ENCODE data around the gene CEL. TPM values are rescaled to one million over a fixed set of nuclear protein-coding genes. Genes with fewer than 3 reads are reported as not detected.

Gene CEL
- total RNA-seq, 2 donors from 2014 or later, result 0.42 TPM; not detected in 1

DNA sequence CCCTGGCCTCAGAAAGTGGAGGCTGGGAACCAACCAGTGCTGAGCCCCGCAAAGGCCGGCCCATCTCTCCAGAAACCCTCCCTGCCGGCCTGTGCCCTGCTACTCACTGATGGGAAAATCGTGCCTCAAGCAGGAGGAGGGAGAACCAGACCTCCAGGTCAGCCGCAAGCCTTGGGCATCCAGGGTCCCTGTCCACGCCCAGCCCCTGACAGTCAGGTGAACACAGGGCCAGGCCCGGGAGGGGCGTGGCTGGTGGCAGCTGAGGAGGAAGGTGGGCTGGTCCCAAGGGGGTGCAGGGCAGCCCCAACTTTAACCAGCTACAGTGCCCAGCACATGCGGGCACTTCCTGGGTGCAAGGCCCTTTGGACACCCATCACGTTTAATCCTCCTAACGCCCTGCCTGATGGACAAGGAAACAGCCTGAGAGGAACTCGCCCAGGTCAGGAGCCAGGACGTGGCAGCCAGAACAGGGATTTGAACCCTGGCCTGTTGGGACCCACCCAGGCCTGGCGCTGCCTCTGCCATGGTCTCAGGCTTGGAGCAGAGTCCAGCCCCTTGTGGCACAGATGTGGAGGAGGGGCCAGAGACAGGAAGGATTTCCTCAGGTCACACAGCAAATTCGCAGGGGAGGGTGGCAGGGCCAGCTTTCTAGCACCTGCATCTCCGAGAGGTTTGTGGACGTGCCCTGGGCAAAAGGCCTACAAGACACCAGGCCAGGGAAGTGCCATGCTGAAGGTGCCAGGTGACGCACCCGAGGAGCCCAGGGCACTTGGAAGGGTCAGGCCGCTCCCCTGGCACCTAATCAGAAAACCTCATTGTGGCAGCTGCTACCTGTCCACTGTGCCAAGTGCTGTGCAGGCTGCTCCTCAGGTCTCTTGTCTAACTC, 54.8 kb downstream of the CEL start:
- Mint-ChIP-seq H3K4me1 (peaks cover 59% of the 10 kb centered on the region), H3K27me3 (no peaks in the 10 kb centered on the region), H3K36me3 (ENCODE audit: low read depth) (no peaks in the 10 kb centered on the region), H3K27ac (peak overlapping the region; percentile 93), H3K4me3 (peak overlapping the region; percentile 75)
- DNase-seq (no peak), ATAC-seq (no peak)
- H3K9me3 ChIP-seq (ENCODE audit: control insufficient read depth, low read length, poor library complexity, severe bottlenecking), result no peaks in the 10 kb centered on the region

DNA sequence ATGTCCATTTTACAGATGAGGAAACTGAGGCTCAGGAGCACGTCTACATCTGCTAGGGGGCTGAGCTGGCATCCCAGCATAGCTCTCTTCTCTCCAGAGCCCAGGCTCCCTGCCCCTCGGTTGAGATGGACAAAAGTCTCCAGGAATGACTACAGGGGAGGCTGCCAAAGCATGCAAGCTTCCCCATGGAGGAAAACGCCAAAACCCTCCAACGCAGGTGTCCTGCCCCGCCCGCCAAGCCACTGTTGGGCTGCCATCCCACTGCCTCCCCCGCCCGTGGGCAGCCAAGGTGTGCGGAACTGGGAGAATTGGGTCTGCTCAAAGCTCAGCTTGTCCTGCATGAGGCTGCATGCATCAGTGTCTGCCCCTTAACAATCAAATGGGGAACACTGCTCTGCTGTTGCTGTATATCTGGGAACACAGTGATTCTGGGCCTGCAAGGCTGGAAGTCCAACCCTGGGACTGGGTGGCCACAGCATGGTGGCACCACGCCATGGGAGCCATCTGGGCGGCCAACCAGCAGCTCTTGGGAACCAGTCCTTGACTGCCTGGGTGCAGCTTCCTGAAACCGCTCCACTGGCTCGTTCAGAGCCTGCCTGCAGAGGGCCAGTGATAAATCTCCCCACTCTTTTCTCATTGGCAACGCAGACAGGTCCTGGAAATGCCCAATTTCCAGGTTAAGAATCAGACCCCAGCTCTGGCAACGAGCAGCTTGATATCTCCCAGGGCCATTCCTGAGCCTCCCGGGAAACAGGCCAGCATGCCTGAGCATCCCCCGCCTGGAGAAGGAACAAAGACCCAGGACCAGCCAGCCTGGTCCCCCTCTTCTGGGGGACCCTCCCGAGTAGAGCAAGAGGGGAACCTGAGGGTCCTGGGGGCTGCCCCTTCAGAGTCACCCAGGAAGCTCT, 55.7 kb downstream of the CEL start:
- Mint-ChIP-seq H3K4me3 (peak overlapping the region; percentile 12), H3K27me3 (no peaks in the 10 kb centered on the region), H3K27ac (peak overlapping the region; percentile 93), H3K4me1 (peaks cover 60% of the 10 kb centered on the region), H3K36me3 (ENCODE audit: low read depth) (no peaks in the 10 kb centered on the region)
- no peak for DNase-seq
- ATAC-seq, result no peak
- no peaks in the 10 kb centered on the region for H3K9me3 ChIP-seq (ENCODE audit: control insufficient read depth, low read length, poor library complexity, severe bottlenecking)

DNA sequence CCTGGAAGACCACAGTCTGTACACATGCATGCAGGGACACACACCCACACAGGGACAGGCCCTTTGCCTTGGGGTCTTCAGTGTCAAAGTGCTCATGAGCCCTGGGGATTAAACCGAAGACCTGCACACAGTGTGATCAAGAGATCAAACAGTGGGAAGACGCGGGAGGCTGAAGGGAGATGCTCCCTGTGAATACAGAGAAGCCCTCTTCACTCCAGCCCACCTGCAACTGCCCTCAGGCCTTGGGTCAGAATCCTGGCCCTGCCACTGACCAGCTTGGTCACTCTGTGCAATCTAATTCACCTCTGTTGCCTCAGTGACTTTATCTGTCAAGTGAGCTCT, 56.4 kb downstream of the CEL start:
- no peaks in the 10 kb centered on the region for H3K36me3 Mint-ChIP-seq (ENCODE audit: low read depth)
- peaks cover 54% of the 10 kb centered on the region for H3K4me1 Mint-ChIP-seq
- ATAC-seq (no peak), DNase-seq (no peak)
- H3K27ac Mint-ChIP-seq, result peak overlapping the region; percentile 93
- H3K9me3 ChIP-seq (ENCODE audit: control insufficient read depth, low read length, poor library complexity, severe bottlenecking), result no peaks in the 10 kb centered on the region
- peak overlapping the region; percentile 81 for H3K4me3 Mint-ChIP-seq
- no peaks in the 10 kb centered on the region for H3K27me3 Mint-ChIP-seq

DNA sequence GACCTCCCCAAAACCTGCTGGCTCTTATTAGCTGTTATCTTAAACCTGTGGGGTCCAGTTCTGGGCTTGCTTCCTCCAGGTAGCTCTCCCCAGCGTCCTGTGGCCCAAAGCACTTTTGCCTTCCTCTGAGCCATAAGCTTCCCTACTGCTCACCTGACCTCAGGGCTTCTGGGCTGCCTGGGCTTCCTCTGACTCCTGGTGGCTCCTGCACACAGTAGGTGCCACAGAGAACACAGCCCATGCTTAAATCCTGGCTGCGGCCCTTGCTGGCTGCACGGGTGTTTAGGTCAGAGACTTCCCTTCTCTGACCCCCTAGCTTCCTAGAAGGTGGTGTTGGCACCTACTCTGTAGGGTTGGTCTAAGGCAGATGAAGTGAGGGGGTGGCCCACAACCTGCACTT, 56.8 kb downstream of the CEL start:
- DNase-seq (no peak), ATAC-seq (no peak)
- Mint-ChIP-seq H3K4me3 (peak overlapping the region; percentile 81), H3K4me1 (peaks cover 53% of the 10 kb centered on the region), H3K36me3 (ENCODE audit: low read depth) (no peaks in the 10 kb centered on the region), H3K27ac (peak overlapping the region; percentile 93), H3K27me3 (no peaks in the 10 kb centered on the region)
- no peaks in the 10 kb centered on the region for H3K9me3 ChIP-seq (ENCODE audit: control insufficient read depth, low read length, poor library complexity, severe bottlenecking)

DNA sequence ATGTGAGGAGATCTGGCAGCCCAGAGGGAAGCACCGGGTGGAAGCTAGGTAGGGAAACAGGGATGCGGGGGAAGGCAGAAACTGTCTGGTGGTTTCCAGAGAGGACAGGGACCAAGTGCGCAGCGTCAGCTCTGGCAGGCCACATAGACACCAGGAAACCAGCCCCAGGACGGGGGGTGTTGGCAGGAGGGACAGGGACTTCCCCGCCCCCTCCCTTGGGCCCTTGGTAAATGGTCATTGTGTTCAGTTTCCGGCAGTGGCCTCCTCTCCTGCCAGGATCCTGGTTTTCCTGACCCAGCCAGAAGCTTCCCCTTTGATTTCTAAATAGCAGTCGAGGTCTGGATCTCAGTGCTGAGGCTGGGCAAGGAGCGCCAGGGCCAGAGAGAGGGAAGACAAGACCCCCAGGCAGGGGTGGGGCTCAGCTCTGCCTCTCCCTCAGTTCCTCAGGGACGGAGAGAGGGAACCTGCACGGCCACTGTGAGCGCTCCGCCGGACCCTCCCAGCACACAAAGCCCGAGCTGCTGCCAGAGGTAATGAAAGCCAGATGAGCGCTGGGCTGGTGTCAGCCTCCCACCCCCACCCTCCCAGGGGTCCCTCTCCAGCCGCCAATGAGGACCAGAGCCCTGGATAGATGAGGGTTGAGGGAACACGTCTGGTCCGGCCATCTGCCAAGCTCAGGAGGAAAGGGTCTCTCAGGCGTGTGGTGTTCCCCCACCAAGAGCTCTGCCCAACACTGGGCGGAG, 57.5 kb downstream of the CEL start:
- ATAC-seq (no peak), DNase-seq (no peak)
- no peaks in the 10 kb centered on the region for H3K9me3 ChIP-seq (ENCODE audit: control insufficient read depth, low read length, poor library complexity, severe bottlenecking)
- Mint-ChIP-seq H3K27ac (peak overlapping the region; percentile 93), H3K4me1 (peaks cover 53% of the 10 kb centered on the region), H3K4me3 (peak overlapping the region; percentile 81), H3K27me3 (no peaks in the 10 kb centered on the region), H3K36me3 (ENCODE audit: low read depth) (peaks cover 6% of the 10 kb centered on the region)

DNA sequence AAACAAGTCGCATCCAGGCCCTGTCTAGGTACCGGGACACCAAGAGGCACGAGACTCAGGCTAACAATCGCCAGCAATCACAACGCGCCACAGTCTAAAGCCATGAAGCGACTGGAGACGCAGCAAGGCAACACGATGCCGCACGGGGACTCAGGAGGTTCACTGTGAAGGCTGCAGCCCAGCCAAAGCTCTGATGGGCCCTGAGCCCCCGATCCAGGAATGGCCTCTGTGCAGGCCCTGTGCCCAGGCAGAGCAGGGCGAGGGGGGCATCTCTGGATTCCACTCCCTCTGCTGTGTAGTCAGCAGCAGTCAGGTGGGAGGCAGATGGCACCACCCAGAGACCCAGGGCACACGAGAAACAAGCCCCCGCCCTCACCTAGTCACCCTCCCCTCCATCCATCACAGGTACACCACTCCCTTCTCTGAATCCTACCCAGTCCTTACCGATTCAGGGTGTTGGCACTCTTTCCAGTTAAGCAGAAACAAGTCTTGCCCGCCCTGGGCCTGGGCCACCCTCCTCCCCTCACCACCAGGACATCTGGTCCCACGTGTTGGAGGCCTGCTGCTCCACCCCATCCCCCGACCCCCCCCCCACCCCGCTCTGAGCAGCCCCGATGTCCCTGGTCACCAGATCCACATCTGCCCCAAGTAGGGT, 58.2 kb downstream of the CEL start:
- no peaks in the 10 kb centered on the region for H3K9me3 ChIP-seq (ENCODE audit: control insufficient read depth, low read length, poor library complexity, severe bottlenecking)
- Mint-ChIP-seq H3K4me1 (peaks cover 55% of the 10 kb centered on the region), H3K27ac (peak overlapping the region; percentile 93), H3K36me3 (ENCODE audit: low read depth) (peaks cover 6% of the 10 kb centered on the region), H3K4me3 (peak overlapping the region; percentile 81), H3K27me3 (no peaks in the 10 kb centered on the region)
- ATAC-seq (no peak), DNase-seq (no peak)

DNA sequence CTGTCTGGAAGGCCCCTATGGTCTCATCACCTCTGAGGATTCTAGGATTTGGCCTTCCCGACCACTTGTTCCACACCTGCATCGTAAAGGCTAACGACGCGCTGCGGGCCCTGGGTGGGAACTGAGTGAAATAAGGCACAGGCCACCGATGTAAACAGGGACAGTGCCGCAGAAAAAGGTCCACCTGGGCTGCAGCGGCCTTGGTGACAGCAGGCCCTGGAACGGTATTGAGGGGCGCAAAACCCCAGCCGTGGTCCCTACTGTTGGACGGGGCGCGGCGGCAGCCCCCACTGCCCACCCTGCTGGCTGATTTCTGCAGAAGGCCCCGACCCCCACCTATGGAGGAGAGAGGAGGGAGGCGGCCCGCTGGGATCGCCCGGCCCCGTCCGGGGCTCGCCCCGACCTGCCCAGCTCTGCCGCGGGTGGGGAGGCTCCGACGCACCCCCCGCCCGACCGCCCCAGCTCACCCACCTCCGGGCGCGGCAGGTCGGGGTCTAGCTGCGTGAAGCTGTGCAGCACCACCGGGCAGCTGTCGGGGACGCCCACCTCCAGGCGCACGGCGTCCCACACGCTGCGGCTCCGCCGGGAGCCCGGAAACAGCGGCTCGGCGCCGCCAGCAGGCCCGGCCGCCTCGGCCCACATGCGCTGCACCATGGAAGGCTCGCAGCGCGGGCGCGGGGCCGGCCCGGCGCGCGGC, 58.9 kb downstream of the CEL start:
- Mint-ChIP-seq H3K27ac (peak overlapping the region; percentile 93), H3K4me3 (peak overlapping the region; percentile 81), H3K4me1 (peaks cover 53% of the 10 kb centered on the region), H3K36me3 (ENCODE audit: low read depth) (peaks cover 6% of the 10 kb centered on the region), H3K27me3 (no peaks in the 10 kb centered on the region)
- DNase-seq (no peak), ATAC-seq (no peak)
- H3K9me3 ChIP-seq (ENCODE audit: control insufficient read depth, low read length, poor library complexity, severe bottlenecking), result no peaks in the 10 kb centered on the region

Other genes with a start within 250 kb of the CEL start
- under 1 TPM in 1 of 2 donors, not detected in 1; 0.32 TPM for gene AK8, start 183.7 kb upstream of the CEL start, total RNA-seq
- under 1 TPM; 0.52 to 0.86 TPM for gene SPACA9, start 183.1 kb upstream of the CEL start, total RNA-seq
- gene TSC1, start 117.4 kb upstream of the CEL start, total RNA-seq, result 10 to 100 TPM; 51.2 to 58.3 TPM
- 10 to 100 TPM in 1 of 2 donors, 1 to 10 TPM in 1; 1.1 to 29.3 TPM for gene GFI1B, start 83.3 kb upstream of the CEL start, total RNA-seq
- gene GTF3C5, start 31.0 kb upstream of the CEL start, total RNA-seq, result 10 to 100 TPM; 38.9 to 46.6 TPM
- gene RALGDS, start 59.3 kb downstream of the CEL start, total RNA-seq, result 100 to 1,000 TPM; 150 to 236 TPM
- gene GBGT1, start 101.9 kb downstream of the CEL start, total RNA-seq, result 1 to 10 TPM; 2.2 to 2.3 TPM
- gene OBP2B, start 147.3 kb downstream of the CEL start, total RNA-seq, result not detected
- 1 to 10 TPM; 2.1 to 3.8 TPM for gene ABO, start 213.2 kb downstream of the CEL start, total RNA-seq